Suppressor macrophage treated with lipopolysaccharide for 4 hours (primary cell): Measurements from ENCODE around the gene VEGFC.
A peak's percentile ranks its signal among the peaks of the same experiment; 100 is the strongest.

Source experiments
- DNase-seq: peaks from one replicate; pipeline ENCODE4 v3.0.0-alpha.2; 2020

VEGFC gene, protein sequence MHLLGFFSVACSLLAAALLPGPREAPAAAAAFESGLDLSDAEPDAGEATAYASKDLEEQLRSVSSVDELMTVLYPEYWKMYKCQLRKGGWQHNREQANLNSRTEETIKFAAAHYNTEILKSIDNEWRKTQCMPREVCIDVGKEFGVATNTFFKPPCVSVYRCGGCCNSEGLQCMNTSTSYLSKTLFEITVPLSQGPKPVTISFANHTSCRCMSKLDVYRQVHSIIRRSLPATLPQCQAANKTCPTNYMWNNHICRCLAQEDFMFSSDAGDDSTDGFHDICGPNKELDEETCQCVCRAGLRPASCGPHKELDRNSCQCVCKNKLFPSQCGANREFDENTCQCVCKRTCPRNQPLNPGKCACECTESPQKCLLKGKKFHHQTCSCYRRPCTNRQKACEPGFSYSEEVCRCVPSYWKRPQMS

DNA sequence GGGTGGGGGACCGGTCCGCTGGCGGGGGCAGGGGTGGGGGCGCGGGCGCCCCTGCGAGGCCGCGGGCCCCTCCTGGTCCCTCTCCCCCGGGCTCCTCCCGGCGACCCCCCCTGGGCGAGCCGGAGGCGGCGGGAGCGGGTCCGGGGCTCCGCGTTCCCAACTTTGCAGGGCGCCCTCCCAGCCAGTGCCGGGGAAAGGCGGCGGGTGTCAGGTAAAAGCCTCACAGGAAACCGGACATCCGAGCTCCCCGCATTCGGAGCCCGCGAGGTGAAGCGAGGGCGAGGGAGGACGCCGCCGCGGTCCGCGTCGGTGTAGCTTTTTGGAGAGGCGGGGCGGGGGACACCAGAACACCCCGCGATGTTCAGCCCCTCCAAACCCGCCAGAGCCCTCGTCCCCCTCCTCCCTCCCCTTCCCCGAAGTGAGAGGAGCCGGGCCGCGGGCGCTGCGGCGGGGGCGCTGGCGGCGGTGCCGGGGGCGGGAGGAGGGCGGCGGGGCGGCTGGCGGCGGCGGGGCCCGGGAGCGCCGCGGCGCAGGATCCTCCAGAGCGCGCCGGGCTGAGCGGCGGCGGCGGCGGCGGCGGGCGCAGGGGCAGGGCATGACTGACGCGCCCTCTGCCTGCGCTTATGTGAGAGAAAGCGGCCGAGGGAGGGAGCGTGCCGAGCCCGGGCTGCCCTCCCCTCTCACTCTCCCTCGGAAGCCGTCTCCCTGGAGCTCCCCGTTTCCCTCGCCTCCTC is at the start of gene VEGFC:
TSS of gene VEGFC (minus strand) at position 597 of the 734 bp plus-strand sequence. CDS start 611 bp downstream, outside the sequence.
- DNase-seq: peak; percentile 60

DNA sequence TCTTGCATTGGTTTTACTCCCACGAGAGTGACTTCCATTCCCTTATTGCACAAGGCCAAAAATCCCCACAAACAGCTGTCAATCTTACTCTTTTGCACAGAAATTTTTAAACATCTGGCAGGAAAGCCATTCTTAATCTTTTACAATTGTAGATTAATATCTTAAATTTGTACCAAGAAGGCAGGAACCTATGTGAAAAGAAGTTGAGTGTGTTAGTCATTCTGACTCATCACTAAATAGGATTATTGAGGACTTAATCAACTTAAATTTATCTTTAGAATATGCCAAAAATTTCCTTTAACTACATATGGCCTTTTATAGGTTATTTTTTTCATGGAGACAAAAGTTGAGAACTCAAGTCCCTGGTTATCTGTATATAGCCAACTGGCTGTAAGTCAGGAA is 49.0 kb upstream of the VEGFC start:
- DNase-seq: peak; percentile 26

DNA sequence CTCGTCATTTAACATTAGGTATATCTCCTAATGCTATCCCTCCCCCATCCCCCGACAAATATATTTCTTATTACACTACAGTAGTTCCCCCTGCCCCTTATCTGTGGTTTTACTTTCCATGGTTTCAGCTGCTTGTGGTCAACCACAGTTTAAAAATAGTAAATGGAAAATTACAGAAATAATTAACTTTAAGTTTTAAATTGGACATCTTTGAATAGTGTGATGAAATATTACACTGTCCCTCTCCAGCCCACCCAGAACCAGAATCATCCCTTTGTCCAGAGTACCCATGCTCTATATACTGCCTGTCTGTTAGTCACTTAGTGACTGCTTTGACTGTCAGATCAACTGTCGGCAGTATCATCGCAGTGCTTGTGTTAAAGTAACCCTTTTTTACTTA is 47.4 kb upstream of the VEGFC start:
- peak; percentile 10 for DNase-seq

DNA sequence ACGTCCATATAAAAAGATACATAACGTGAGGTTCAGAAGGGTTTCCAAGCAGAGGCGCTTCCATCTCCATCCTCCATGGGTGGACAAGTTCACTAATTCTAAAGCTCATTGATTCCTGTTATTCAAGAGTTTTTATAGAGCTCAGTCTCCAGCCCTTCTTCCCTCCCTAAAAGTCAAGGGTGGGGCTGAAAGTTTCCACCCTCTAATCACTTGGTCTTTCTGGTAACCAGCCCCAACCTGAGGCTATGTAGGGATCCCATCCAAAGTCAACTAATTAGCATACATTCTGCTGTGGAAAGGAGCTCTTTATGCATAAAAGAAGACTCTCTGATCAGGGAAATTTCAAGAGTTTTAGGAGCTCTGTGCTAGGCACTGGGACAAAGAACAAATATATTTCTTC is 46.9 kb upstream of the VEGFC start:
- DNase-seq: no peak

DNA sequence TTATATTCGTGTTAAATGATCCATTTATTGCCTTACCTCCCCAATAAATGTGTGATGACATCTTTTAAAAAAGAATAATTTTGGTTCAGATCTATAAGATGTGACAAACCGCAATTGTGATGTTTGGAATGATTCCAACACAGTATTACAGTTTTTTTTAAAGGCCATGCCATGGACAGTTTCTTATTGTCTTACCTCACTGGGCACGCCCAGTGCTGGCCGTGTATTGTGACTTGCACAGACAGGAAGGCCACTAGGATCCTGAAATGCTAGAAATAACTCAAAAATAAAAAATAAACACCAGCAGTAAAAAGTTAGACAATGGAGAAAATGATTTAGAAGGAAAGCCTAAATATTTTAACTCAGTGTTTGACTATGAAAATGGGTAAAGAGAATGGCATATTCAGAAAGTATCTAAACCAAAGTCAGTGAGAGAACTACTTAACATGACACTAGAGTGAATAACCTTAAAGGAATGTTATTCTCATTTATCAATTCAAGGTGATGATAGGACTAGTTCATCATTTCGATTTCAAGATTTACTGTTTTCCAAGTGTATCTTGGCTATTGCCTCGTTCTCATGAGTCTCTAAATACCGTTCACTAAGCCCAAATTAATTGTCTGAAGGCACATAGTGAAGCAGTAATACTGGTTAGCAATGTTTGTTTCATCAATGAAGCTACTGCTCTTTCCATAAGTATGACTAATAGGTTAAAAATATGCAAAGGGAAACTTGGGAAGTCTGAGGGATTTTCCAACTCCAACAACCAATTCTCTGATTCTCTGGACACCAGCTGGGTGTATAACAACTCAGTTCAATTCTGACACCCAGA is 46.1 kb upstream of the VEGFC start:
- DNase-seq: peak; percentile 45

DNA sequence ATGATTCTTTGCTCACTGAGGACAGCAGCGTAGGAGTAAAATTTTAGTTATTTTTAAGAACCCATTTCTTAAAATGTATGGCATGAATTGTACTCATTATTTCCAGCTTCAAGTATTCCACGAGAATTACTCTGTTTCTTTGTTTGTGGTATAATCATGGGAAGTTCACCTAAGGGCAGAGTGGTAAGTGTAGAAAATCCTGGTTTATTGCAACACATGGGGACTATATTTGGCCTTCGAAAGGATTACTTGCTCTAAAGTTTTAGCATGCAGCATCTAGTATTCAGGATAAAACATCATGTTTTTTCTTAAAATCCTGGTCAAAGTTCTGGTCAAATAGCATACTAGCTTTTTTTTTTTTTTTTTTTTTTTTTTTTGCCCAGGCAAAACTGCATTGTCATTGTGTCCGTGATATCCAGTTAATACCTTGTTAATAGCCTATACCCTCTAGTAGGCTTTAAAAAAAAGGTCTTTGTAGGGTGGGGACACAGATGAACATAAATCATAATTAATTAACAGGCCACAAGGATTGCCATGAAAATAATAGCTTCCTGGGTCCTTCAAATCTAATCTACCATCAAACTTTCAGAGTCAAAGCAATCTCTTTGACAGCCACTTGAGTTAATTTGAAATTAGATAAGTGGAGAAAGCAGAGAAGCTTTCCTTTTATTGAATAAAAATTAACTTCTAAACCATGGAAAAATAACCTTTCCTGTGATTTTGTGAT is 44.6 kb upstream of the VEGFC start:
- DNase-seq: no peak

DNA sequence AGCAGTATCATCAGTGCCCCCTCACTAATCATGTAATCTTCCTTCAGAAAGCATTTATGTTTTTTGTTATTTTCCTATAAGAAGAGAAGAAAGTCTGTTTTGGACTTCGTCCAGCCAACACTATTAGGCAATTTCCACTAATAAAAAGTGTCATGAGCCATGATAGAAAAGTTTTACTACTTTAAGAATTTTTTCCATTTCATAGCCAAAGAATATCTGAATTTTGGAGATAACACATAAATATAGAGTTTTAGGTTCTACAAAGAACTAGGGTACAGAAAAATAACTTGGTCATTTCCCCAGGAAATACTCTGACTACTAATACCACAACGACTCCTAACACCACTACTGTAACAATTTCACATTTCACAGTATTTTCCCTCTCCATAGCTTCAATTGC is 41.8 kb upstream of the VEGFC start:
- no peak for DNase-seq

DNA sequence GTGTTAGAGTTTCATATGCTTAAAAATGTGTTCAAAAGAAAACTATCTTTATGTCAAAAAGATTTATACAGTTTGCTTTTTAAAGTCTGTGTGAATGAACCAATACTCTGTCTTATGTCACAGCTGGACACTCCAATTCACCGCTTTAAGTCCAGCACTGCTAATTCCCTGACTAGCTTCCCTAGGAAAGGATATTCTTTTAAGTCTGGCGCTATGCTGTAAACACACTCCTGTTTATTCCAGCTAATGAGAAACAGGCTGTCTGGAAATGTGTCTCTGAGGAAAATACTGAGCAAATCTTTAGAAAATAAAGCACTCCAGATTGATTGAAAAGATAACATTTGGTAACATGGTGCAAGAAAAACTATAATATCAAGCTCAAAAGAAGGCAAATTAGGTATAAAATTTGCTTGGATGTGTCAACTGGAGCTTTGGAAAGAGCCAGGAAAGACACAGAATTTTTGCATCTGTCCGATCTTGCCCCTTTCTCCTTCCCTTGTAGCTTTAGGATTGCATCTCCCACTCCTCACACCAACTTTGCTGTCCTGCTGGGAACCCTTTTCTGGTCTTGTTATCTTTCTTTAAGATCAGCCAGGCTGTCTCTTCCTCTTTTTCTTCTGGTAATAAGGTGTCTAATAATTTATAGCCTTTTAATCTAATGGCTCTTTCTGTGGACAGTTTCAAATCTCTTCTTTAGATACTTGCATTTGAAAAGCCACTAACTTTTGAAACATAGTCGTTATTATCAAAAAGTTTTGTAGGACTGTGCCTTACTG is 40.9 kb upstream of the VEGFC start:
- DNase-seq: no peak

DNA sequence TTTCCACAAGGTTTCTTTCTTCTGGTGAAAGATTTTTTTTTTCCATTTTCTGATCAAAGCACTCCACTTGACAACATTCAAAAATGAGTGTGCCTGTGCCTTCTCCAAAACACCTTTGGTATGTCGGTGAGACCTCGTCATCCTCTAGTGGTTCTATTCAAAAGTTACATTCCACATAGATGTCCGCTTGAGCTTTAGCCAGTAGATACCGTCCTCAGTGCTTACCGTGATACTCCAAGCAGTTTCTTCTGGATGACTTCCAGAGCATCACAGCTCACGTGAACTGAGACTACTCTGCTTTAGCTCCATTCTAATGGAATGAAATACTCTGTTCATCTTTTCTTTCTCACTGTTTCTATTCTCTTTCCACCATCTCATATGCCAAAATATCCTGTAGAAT is 38.2 kb upstream of the VEGFC start:
- DNase-seq: no peak

DNA sequence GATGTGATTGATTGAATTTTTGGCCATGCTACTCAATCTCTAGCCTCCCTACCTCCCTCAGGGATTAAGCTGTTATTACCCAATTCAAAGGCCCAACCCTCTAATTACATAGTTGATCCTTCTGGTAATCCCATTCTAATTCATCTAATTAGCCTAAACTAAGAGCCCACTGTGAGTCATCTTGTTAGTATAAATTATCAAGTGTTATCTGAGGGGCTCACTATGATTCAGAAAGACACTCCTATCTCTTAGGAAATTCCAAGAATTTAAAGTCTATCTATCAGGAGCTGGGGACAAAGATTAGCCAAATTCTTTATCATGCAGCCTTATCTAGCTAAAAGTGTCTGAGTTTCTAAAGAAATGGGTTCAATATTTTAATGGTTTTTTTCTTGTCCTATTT is 32.9 kb upstream of the VEGFC start:
- DNase-seq: no peak

DNA sequence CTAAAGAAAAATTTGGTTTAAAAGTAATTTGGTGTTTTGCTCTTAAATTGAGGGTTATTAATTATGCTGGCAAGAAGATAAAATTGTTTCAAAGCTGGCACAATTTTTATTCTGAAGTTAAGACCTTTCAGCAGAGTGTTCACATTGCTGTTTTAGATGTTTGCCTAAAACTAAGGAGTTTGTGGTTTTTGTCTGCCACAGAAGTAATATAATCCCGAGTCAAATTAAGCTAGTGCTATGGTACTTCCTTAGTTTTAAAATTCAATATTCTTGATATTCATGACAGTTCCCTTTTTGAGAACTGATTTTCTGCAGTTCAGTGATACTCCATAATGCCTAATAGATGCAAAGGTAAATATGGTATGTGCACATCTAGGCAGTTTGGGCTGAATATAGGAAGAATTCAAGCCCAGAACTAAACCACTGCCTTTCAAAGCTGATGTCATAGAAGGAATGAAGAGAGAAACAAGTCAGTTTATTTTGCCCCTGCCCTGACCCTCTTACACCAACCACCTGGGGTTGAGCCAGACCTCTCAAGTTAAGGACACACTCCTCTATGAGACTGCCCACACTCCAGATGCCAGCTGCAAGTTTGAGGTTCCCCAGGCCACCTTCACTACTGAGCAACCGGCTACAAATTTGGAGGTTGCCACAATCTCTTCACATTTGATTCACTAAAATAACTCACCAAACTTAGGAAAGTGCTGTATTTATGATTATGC is 32.1 kb upstream of the VEGFC start:
- no peak for DNase-seq

DNA sequence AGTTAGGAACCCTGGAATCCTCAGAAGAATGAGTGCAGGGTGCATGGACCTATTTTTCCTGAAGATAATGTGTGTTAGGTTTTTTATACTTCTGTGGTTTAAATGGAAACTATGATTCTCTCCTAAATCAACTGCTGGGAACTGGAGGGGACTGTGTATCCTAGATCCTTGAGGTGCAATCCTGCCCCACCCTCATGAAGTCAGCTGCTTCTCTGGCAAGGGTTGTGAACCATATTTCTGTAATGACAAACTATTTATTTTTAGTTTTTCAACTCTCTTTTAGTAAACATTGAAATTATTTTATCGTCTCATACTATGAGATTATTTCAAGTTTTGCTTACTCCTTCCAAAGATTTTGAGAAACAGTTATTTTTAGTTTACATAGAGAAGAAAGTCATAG is 25.8 kb upstream of the VEGFC start:
- DNase-seq: no peak

DNA sequence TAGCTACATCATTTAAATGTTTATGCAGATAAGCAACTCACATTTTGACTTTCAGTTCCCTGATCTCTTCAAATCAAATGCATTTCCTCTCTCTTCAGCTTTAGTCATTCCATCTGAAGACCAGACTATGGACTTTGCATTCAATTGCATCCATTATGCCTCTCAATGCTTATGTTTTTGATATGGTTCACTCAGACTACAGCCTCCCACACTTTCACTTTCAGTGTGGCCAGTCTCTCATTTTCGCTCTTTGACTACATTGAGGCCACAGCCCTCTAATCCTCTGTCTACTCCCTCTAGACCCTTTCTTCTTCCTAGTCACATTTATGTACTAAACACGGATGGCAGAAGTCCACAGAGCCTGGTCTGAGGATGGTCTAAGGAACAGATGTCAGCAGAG is 24.5 kb upstream of the VEGFC start:
- no peak for DNase-seq

DNA sequence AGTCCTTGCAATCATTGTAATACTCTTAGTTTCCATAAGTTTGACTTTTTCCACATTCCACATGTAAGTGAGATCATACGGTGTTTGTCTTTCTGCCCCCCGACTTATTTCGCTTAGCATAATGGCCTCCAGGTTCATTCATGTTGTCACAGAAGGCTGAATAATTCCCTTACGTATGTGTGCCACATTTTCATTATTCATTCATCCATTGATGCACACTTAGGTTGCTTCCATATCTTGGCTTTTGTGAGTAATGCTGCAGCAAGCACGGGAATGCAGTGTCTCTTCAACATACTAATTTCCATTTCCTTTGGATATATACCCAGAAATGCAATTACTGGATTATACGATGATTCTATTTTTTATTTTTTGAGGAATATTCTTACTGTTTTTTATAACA is 22.0 kb upstream of the VEGFC start:
- no peak for DNase-seq

DNA sequence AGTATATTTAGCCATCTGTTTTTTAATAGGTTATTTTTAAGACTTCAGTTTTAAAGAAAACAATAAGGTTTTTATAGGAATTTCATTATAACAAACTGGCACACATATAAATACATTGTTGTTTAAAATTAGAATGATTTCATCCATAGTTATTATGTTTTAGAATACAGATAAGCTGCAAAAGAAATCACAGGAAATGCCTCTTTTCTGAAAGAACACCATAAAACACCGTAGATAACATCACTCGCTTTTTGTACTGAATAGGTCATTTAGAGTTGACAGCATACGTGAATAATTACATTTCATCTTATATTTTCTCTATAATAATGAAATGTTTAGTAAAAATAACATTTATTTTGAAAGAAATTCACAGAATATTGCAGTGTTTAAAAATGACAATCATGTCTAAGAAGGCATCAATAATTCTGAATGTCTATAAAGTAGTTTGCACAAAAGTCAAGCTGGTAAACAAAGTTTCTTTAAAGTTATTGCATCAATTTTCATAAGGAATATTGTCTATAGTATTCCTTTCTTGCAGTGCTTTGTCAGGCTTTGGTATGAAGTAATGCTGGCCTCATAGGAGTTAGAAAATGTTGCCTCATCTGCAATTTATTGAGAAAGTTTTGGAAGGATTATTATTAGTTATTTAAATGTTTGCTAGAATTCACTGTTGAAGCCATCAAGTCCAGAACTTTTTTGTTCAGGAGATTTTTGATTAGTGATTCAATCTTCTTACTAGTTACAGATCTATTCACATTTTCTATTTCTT is 17.9 kb upstream of the VEGFC start:
- DNase-seq: no peak

DNA sequence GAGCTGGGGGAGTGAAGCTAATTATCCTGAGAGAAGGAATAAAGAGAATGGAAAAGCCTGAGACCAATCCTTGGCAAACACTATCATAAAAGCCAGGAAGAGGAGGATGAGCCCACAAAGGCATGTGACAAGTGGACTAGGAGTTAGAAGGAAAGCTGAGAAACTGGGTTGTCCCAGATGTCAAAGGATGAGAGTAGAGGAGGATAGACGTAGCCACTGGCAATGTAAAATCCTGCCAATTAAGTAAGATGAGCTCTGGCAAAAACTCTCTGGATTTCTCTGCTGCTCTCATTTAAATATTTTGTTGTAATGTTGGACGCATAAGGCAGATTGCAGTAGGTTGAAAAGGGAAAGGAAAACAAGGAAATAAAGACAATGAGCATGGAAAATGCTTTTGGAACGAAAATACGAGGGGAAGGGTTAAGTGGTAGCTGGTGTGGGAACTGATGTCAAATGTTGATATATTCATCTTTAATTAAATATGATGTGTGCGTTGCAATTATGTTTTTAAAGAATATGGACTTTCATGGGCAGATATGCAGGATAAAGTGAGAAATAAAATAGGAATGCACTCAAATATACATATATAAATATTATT is 14.2 kb upstream of the VEGFC start:
- DNase-seq: no peak

DNA sequence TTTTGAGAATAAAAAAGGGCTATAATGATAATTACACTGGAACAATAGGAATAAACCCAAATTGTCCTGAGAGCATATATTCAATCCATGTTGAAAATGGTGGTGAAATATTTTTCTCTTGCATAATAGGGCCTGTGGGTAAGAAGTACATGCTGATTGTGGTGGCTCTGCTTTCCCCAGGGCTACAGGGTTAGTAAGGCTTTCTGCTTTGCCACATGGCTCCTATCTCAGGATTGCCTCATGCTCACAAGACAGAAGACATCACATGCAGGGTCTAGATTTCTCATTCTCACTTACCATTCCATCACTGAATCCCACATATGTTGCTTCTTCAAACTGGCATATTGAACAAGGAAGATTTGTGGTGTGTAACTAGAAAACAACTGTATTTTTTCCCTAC is 12.4 kb upstream of the VEGFC start:
- peak; percentile 21 for DNase-seq

DNA sequence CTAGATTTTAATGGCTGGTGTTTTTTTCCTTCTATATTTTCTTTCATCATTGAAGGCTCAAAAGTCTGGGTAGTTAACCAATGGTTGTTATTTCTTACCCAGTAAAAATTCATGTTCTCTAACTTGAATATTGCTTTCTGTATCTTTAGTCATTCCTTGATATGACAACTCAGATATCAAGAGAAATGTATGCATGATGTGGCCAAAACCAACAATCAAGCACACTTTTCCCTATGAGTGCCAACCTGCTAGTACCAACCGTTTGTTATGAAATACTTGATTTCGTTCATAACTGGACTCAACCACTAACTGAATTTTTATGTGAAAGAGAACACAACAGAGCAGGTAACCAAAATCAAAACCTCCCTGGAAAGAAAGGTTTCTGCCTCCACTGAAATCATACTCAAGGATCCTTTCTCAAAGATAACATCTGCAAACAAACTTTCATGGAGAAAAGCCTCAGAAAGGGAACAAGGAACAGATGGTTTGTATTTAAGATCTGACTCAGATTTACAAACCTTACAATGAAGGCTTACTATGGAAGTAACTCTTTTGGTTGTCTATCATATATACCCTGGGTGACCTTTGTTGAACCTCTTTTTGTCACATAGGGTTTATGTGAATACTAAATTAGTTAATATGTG is 8.3 kb upstream of the VEGFC start:
- DNase-seq: no peak

DNA sequence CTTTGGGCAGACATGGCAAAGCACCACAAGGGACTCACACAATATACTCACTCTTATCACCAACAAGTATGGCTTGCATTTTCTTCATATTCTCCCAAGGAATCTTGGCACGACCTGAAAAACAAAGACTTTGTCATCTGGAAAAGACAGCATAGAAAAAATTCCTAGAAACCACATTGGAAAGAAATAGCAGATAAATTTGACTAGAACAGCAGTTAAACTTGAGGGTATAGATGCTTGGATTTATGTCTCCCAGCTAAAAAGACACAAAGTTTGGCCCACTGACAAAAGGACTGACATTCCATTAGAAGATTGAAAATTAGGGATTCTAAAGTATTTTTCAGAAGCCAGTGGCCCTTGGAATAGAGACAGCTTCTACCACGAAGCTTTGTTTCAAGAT is 6.9 kb upstream of the VEGFC start:
- DNase-seq: no peak

DNA sequence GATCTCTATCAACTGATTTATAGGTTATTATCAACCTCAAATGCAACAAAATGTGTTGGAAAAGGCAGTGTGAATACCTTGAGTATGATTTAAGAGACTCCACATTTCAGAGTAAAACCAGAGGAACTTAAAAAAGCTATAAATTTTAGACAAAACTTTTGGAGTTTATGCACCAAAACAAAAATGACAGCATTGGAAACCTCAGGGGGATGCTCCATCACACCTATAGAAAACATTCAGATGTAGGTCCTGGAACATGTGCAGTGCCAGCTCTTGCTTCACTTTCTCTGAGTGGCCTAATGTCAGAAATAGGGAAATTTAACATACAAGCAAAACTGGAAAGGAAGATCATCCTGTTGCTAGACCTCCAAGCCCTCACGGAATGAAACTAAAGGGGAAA is 5.8 kb upstream of the VEGFC start:
- no peak for DNase-seq
